Measurements from ENCODE around the gene GPX8. TPM values are rescaled to one million over a fixed set of nuclear protein-coding genes. Genes with fewer than 3 reads are reported as not detected.

GPX8 gene
- polyA plus RNA-seq, 1 of the 3 experiments (the other 2 are of a cell fraction), result 30.1 TPM

DNA sequence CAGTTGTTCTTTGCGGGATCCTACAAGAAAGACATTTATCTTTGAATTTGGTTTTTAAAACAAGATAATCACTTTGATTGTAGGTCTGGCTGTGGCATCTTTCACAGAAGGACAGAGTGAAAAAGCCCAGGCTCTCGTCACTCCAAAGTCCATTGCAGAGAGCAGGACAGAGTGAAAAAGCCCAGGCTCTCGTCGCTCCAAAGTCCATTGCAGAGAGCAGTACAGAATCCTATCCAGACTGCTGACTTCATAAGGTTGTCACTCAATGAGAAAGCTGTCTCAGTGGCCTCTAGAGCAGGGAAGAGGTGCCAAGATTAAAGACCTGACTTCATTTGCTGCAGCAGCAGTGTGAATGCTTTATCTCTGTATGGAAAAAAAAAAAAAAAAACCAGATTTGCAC, 16.3 kb upstream of the GPX8 start:
- H3K4me1 ChIP-seq (ENCODE audit: control insufficient read depth in 1 of 2, insufficient read depth in 2 of 2, low read depth in 1 of 2, low read length in 1 of 2), result no peaks in the 10 kb centered on the region
- H3F3A ChIP-seq (replicated peaks; ENCODE audit: insufficient read depth), result peaks cover 6% of the 10 kb centered on the region
- no peak overlapping the region for H3K27ac ChIP-seq (ENCODE audit: low read depth in 2 of 2, low read length in 1 of 2)
- 14% methylated on average over 4 of the region's 4 CpGs for WGBS (ENCODE audit: low lambda C conversion rate)
- H3K27me3 ChIP-seq (ENCODE audit: insufficient read depth), result peaks cover 7% of the 10 kb centered on the region; the same call in 1 of the 2 replicates
- no peaks in the 10 kb centered on the region for H3K79me2 ChIP-seq (ENCODE audit: insufficient read depth)
- no peaks in the 10 kb centered on the region for H4K20me1 ChIP-seq (ENCODE audit: insufficient read depth)
- no peaks in the 10 kb centered on the region for H3K9me3 ChIP-seq
- DNase-seq, result no peak
- ChIA-PET POLR2A (no interaction called here), CTCF (interaction anchor here (1.4 kb wide), 1 partner anchor 237 kb away, joined by 5 read pairs; no protein-coding TSS in a partner anchor)
- no peak overlapping the region for H3K4me2 ChIP-seq
- TF ChIP-seq EP300 (IDR thresholded peaks at IDR 0.05; ENCODE audit: borderline replicate concordance in 1 of 2, low read depth in 1 of 2, low read length in 1 of 2), result no peak
- TF ChIP-seq RAD21 (IDR thresholded peaks at IDR 0.05; ENCODE audit: low read length), result no peak
- TF ChIP-seq FOXM1 (IDR thresholded peaks at IDR 0.05; ENCODE audit: low read depth), result no peak
- TF ChIP-seq, protein P1, sequence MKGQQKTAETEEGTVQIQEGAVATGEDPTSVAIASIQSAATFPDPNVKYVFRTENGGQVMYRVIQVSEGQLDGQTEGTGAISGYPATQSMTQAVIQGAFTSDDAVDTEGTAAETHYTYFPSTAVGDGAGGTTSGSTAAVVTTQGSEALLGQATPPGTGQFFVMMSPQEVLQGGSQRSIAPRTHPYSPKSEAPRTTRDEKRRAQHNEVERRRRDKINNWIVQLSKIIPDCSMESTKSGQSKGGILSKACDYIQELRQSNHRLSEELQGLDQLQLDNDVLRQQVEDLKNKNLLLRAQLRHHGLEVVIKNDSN (IDR thresholded peaks at IDR 0.05; ENCODE audit: borderline replicate concordance, low read depth), result no peak
- no peak for TF ChIP-seq YY1 (IDR thresholded peaks at IDR 0.05; ENCODE audit: low read depth)
- no peak for TF ChIP-seq MXI1 (IDR thresholded peaks at IDR 0.05; ENCODE audit: low read depth, low read length)
- H3K36me3 ChIP-seq (replicated peaks in 1 of 2; ENCODE audit: control insufficient read depth in 1 of 2, insufficient read depth in 2 of 2, low read length in 1 of 2), result no peaks in the 10 kb centered on the region
- no peak overlapping the region for H3K9ac ChIP-seq
- no peak overlapping the region for H3K4me3 ChIP-seq (ENCODE audit: low read depth in 2 of 2, low read length in 1 of 2)
- H3K9me2 ChIP-seq, result no peaks in the 10 kb centered on the region
- H2AFZ ChIP-seq (ENCODE audit: low read depth), result no peak overlapping the region

DNA sequence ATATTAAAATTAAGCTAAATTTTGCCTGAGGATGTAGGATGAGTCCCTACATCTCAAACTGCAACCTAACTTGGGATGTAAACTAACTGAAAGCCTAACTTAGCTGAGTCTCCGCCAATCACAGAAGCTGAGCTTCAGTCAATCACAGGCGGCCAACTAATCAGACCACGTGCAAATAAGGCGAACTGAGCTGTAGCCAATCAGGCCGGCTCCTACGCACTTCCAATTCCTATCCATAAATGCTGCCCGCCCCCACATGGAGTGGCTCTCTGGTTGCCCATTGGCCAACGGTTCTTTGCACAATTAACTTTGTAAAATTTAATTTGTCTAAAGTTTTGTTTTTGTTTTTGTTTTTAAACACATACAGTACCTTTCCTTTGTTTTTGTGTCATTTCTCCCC, 13.9 kb upstream of the GPX8 start:
- H3K9ac ChIP-seq, result no peak overlapping the region
- no peaks in the 10 kb centered on the region for H3K9me3 ChIP-seq
- POLR2A ChIA-PET, result no interaction called here
- peaks cover 6% of the 10 kb centered on the region; the same call in 1 of the 2 replicates for H3K27me3 ChIP-seq (ENCODE audit: insufficient read depth)
- H3K36me3 ChIP-seq (replicated peaks in 1 of 2; ENCODE audit: control insufficient read depth in 1 of 2, insufficient read depth in 2 of 2, low read length in 1 of 2), result no peaks in the 10 kb centered on the region
- H4K20me1 ChIP-seq (ENCODE audit: insufficient read depth), result no peaks in the 10 kb centered on the region
- 41% methylated on average over 8 of the region's 8 CpGs for WGBS (ENCODE audit: low lambda C conversion rate)
- TF ChIP-seq MEF2A (IDR thresholded peaks at IDR 0.05; ENCODE audit: borderline replicate concordance, low read depth) (no peak), FOXJ3 (CRISPR knock-in tag; IDR thresholded peaks at IDR 0.05) (no peak), FOSL2 (IDR thresholded peaks at IDR 0.05; ENCODE audit: borderline replicate concordance, low read depth) (no peak), EZH2phosphoT487 (IDR thresholded peaks at IDR 0.05; ENCODE audit: borderline replicate concordance, low read depth) (no peak), CHD2 (IDR thresholded peaks at IDR 0.05; ENCODE audit: low read length, partially characterized antibody) (no peak), GATA2 (CRISPR knock-in tag; IDR thresholded peaks at IDR 0.05) (no peak)
- TF ChIP-seq, protein P2, sequence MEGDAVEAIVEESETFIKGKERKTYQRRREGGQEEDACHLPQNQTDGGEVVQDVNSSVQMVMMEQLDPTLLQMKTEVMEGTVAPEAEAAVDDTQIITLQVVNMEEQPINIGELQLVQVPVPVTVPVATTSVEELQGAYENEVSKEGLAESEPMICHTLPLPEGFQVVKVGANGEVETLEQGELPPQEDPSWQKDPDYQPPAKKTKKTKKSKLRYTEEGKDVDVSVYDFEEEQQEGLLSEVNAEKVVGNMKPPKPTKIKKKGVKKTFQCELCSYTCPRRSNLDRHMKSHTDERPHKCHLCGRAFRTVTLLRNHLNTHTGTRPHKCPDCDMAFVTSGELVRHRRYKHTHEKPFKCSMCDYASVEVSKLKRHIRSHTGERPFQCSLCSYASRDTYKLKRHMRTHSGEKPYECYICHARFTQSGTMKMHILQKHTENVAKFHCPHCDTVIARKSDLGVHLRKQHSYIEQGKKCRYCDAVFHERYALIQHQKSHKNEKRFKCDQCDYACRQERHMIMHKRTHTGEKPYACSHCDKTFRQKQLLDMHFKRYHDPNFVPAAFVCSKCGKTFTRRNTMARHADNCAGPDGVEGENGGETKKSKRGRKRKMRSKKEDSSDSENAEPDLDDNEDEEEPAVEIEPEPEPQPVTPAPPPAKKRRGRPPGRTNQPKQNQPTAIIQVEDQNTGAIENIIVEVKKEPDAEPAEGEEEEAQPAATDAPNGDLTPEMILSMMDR (IDR thresholded peaks at IDR 0.05), result no peak
- TF ChIP-seq, protein P1 (IDR thresholded peaks at IDR 0.05; ENCODE audit: borderline replicate concordance, low read depth), result no peak
- TF ChIP-seq, protein P3, sequence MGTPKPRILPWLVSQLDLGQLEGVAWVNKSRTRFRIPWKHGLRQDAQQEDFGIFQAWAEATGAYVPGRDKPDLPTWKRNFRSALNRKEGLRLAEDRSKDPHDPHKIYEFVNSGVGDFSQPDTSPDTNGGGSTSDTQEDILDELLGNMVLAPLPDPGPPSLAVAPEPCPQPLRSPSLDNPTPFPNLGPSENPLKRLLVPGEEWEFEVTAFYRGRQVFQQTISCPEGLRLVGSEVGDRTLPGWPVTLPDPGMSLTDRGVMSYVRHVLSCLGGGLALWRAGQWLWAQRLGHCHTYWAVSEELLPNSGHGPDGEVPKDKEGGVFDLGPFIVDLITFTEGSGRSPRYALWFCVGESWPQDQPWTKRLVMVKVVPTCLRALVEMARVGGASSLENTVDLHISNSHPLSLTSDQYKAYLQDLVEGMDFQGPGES (IDR thresholded peaks at IDR 0.05; ENCODE audit: low read depth, low read length), result no peak
- TF ChIP-seq, protein P4, sequence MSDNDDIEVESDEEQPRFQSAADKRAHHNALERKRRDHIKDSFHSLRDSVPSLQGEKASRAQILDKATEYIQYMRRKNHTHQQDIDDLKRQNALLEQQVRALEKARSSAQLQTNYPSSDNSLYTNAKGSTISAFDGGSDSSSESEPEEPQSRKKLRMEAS (IDR thresholded peaks at IDR 0.05; ENCODE audit: low read depth), result no peak
- 0 out of 2 replicates have a peak overlapping the region, but pooled peaks have one; percentile 44 for H3K4me2 ChIP-seq
- DNase-seq, result no peak
- no peak overlapping the region for H3K27ac ChIP-seq (ENCODE audit: low read depth in 2 of 2, low read length in 1 of 2)
- no peak overlapping the region for H3K4me3 ChIP-seq (ENCODE audit: low read depth in 2 of 2, low read length in 1 of 2)
- H3K79me2 ChIP-seq (ENCODE audit: insufficient read depth), result no peaks in the 10 kb centered on the region
- CTCF ChIA-PET, result interaction anchor here (0.6 to 1.7 kb wide), 23 partner anchors 8 to 279 kb away, joined by 3 to 15 read pairs (median 4); partner anchors contain the start of genes ESM1 and GPX8
- H3F3A ChIP-seq (replicated peaks; ENCODE audit: insufficient read depth), result peaks cover 6% of the 10 kb centered on the region
- H3K4me1 ChIP-seq (ENCODE audit: control insufficient read depth in 1 of 2, insufficient read depth in 2 of 2, low read depth in 1 of 2, low read length in 1 of 2), result no peaks in the 10 kb centered on the region
- no peaks in the 10 kb centered on the region for H3K9me2 ChIP-seq
- no peak overlapping the region; the same call in 1 of the 2 replicates for H2AFZ ChIP-seq (ENCODE audit: low read depth)

Measured in SK-N-SH (cell line).